Esophagus squamous epithelium (tissue), 5 donors: ENCODE measurements around the gene ADAR. TPM values are rescaled to one million over a fixed set of nuclear protein-coding genes. Genes with fewer than 3 reads are reported as not detected.

ENCODE experiments used
- DNase-seq: peaks from one replicate; lab custom pipeline; 2025; lab: John Stamatoyannopoulos, UW
- H3K27ac ChIP-seq, 4 donors: fragments of 200-600 bp; sonication (generic); one replicate each; pipeline ENCODE4 v1.5.1; 2016 to 2019; ENCODE audit warnings: mild to moderate bottlenecking in 1 of 4
- H3K27me3 ChIP-seq, 4 donors: fragments of 200-600 bp; sonication (generic); 1 replicate in 3 of 4; 2 replicates in 1 of 4; pipeline versions ENCODE4 v1.5.1 to v1.6.0; 2017 to 2021; ENCODE audit warnings: antibody characterized with exemption in 1 of 4
- H3K36me3 ChIP-seq, 3 donors: fragments of 200-600 bp; sonication (generic); one replicate each; pipeline ENCODE4 v1.5.1; 2016 to 2019
- H3K4me1 ChIP-seq, 3 donors: fragments of 200-600 bp; sonication (generic); one replicate each; pipeline ENCODE4 v1.5.1; 2017 to 2019
- H3K4me3 ChIP-seq, 4 donors: fragments of 200-600 bp; sonication (generic); 1 replicate in 3 of 4; 2 replicates in 1 of 4; pipeline ENCODE4 v1.5.1; 2016 to 2019; ENCODE audit warnings: mild to moderate bottlenecking in 2 of 4, moderate library complexity in 1 of 4
- H3K9me3 ChIP-seq, 3 donors: fragments of 200-600 bp; sonication (generic); one replicate each; pipeline ENCODE4 v1.5.1; 2016 to 2019
- POLR2A ChIP-seq, 4 donors: fragments of 450-650 bp; IDR thresholded peaks; one replicate each; pipeline ENCODE4 v1.6.1; 2017; ENCODE audit warnings: antibody characterized with exemption in 4 of 4, mild to moderate bottlenecking in 4 of 4, moderate library complexity in 3 of 4
- WGBS, 2 donors: methylation state at CpG; one replicate each; pipeline ENCODE4 v1.1.5; 2018; 5-methylcytosine and 5-hydroxymethylcytosine counted together
- intact Hi-C: fragments of 100-400 bp; cut with DNase I; formaldehyde crosslinking; loops from one replicate; pipeline ENCODE4 v1.15.0; 2022
- total RNA-seq, 4 donors: library from RNA; depleted of rRNA; stranded (reverse); fragments of >200 nt; gene quantifications; one replicate each; pipeline ENCODE4 v1.1.0, GENCODE V29; 2016
- TF ChIP-seq, protein P1 (sequence below), 6 experiments: fragments of 450-650 bp in 4 of 6; fragments of 200-600 bp in 2 of 6; sonication (generic) in 2 of 6; IDR thresholded peaks; one replicate each; pipeline ENCODE4 v1.5.1; 2016 to 2019; ENCODE audit warnings: antibody characterized with exemption in 6 of 6, mild to moderate bottlenecking in 4 of 6, moderate library complexity in 4 of 6
- donor health status: DM: yes; HTN: yes; CAD: no.

The ADAR gene
- total RNA-seq, 4 donors from 2014 or later = 45.2 to 68.5 (median 59.2) TPM

DNA sequence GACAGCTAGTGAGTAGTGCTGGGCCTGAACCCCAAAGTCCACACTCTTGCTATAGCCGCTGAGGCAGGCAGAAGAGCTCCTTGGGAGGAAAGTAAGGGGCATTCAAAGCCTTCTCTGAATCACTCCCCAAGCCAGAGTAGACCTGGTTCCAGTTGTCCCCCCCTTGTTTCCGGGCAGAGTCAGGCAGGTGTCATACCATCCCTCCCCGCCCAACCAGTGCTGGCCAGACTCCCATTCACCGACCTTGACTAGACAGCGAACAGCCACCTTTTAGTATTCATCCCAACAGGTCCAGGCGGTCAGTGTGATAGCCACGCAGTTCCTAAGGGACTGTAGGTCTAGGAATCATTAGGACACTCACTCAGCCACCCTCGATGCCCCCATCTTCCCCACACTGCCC, 28.6 kb downstream of the ADAR start:
- H3K27me3 ChIP-seq = no peaks in the 10 kb centered on the region
- 80 to 100% methylated on average over 1 to 2 of the region's 8 CpGs for WGBS, 2 donors
- peaks cover 0 to 21% (median 4%) of the 10 kb centered on the region in 3 donors for H3K4me1 ChIP-seq
- intact Hi-C loops = no loop called here
- peaks cover 23 to 66% (median 37%) of the 10 kb centered on the region in 3 donors for H3K36me3 ChIP-seq
- TF ChIP-seq POLR2A (IDR thresholded peaks at IDR 0.05) = no peak
- TF ChIP-seq, protein P1, sequence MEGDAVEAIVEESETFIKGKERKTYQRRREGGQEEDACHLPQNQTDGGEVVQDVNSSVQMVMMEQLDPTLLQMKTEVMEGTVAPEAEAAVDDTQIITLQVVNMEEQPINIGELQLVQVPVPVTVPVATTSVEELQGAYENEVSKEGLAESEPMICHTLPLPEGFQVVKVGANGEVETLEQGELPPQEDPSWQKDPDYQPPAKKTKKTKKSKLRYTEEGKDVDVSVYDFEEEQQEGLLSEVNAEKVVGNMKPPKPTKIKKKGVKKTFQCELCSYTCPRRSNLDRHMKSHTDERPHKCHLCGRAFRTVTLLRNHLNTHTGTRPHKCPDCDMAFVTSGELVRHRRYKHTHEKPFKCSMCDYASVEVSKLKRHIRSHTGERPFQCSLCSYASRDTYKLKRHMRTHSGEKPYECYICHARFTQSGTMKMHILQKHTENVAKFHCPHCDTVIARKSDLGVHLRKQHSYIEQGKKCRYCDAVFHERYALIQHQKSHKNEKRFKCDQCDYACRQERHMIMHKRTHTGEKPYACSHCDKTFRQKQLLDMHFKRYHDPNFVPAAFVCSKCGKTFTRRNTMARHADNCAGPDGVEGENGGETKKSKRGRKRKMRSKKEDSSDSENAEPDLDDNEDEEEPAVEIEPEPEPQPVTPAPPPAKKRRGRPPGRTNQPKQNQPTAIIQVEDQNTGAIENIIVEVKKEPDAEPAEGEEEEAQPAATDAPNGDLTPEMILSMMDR (IDR thresholded peaks at IDR 0.05) = no peak
- no peak overlapping the region for H3K4me3 ChIP-seq
- no peak for DNase-seq
- H3K27ac ChIP-seq = no peak overlapping the region
- H3K9me3 ChIP-seq = no peaks in the 10 kb centered on the region

DNA sequence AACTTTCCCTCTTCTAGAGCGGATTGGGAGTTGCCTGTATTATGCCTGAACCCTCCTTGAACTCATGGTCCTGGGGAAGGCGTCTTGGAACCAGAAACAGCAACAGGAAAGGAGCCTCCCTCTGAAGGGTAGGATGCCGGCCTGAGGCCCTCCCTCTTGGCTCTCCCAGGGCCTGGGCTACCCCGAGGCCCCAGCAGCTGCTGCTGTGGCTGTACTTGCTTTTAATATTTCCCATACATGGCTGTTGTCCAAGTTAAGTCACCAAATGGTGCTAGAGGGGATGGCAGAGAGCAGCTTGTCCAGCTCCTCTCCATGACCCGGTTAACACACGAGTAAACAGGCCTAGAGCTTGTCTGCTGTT, 29.9 kb downstream of the ADAR start:
- Histone ChIP-seq H3K9me3 (no peaks in the 10 kb centered on the region), H3K27ac (peak overlapping the region in 1 of 4 donors; percentile 7), H3K4me3 (no peak overlapping the region), H3K4me1 (peaks cover 0 to 15% (median 4%) of the 10 kb centered on the region in 3 donors), H3K36me3 (peaks cover 9 to 53% (median 24%) of the 10 kb centered on the region in 3 donors), H3K27me3 (no peaks in the 10 kb centered on the region)
- TF ChIP-seq, protein P1 (IDR thresholded peaks at IDR 0.05) = no peak
- TF ChIP-seq POLR2A (IDR thresholded peaks at IDR 0.05) = no peak
- no peak for DNase-seq
- 14 to 38% methylated on average over 3 to 6 of the region's 6 CpGs for WGBS, 2 donors
- intact Hi-C loops = no loop called here

DNA sequence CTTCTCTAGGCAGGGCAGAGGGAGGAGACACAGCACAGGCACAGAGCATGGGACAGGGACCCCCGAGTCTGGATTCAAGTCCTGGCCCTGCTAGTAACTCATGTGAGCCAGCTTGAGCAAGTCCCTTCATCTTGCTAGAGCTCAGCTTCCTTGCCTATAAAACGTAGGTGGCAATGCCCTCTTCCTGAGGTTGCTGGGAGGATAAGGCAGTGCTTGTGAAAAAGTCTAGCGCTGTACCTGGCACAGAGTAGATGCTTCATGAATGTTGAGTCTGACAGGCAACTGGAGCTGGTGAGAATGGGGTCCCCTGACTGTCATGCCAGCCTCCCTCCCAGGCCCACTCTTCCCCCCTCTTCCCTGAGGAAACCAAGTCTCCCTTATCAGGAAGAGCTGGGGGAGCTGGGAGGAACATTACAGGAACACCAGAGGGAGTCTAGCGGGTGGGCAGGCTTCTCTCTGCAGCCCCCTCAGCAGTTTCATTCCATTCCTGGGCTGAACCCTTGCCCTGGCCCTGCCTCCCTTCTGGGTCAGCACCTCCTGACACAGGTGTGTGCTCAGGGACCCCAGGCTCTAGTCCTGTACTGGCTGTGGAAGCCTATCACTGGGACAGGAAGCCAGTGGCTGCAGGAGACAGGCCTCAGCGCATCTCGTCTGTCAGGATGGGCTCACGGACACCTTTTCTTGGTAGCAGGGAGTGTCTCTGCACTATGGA, 30.5 kb downstream of the ADAR start:
- DNase-seq = no peak
- Histone ChIP-seq H3K9me3 (no peaks in the 10 kb centered on the region), H3K4me3 (no peak overlapping the region), H3K36me3 (peaks cover 4 to 47% (median 18%) of the 10 kb centered on the region in 3 donors), H3K4me1 (peaks cover 0 to 15% (median 4%) of the 10 kb centered on the region in 3 donors), H3K27me3 (no peaks in the 10 kb centered on the region), H3K27ac (peak overlapping the region in 1 of 4 donors; percentile 21)
- intact Hi-C loops = no loop called here
- 71 to 90% methylated on average over 1 to 2 of the region's 7 CpGs for WGBS, 2 donors
- no peak for TF ChIP-seq POLR2A (IDR thresholded peaks at IDR 0.05)
- TF ChIP-seq, protein P1 (IDR thresholded peaks at IDR 0.05) = no peak

DNA sequence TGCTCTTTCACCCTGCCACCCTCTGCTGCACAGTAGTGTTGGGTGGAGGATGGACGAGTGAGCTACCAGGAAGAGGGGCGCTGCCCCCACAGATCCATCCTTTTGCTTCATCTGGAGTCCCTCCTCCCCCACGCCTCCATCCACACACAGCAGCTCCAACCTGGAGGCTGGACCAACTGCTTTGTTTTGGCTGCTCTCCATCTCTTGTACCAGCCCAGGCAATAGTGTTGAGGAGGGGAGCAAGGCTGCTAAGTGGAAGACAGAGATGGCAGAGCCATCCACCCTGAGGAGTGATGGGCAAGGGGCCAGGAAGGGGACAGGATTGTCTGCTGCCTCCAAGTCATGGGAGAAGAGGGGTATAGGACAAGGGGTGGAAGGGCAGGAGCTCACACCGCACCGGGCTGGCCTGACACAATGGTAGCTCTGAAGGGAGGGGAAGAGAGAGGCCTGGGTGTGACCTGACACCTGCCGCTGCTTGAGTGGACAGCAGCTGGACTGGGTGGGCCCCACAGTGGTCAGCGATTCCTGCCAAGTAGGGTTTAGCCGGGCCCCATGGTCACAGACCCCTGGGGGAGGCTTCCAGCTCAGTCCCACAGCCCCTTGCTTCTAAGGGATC, 31.9 kb downstream of the ADAR start:
- Histone ChIP-seq H3K36me3 (peaks cover 4 to 33% (median 6%) of the 10 kb centered on the region in 3 donors), H3K4me1 (peaks cover 0 to 15% (median 4%) of the 10 kb centered on the region in 3 donors), H3K27me3 (no peaks in the 10 kb centered on the region), H3K27ac (no peak overlapping the region), H3K9me3 (no peaks in the 10 kb centered on the region), H3K4me3 (no peak overlapping the region)
- WGBS, 2 donors = 73 to 78% methylated on average over 2 to 7 of the region's 8 CpGs
- DNase-seq = no peak
- intact Hi-C loops = no loop called here
- TF ChIP-seq, protein P1 (IDR thresholded peaks at IDR 0.05) = no peak
- no peak for TF ChIP-seq POLR2A (IDR thresholded peaks at IDR 0.05)
